Epithelial cell of esophagus (primary cell): ENCODE data around the gene OSBPL3.

ENCODE experiments used
- DNase-seq: peaks from one replicate; pipeline ENCODE4 v3.0.0; 2010; ENCODE audit warnings: low read depth
- H3K4me3 ChIP-seq: 2 replicates; pipeline ENCODE4 v1.5.1; 2011; ENCODE audit warnings: mild to moderate bottlenecking, low read length, control low read depth
- TF ChIP-seq, protein P1 (sequence below): IDR thresholded peaks from 2 replicates; pipeline ENCODE4 v1.5.1; 2011; ENCODE audit warnings: low read depth, mild to moderate bottlenecking, low read length, control low read depth, inconsistent platforms; ENCODE audit not compliant: insufficient read depth; ENCODE audit errors: missing control alignments

The OSBPL3 gene

DNA sequence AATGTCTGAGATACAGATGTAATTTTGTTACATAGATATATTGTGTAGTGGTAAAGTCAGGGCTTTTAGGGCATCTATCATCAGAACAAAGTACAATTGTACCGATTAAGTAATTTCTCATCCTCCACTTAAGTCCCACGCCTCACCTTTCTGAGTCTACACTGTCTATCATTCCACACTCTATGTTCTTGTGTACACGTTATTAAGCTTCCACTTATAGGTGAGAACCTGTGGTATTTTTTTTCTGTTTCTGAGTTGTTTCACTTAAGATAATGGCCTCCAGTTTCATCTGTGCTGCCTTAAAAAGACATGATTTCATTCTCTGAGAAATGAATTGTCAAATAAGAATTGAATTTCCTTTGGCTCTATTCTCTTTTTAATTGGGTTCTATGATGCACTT, 15.5 kb upstream of the OSBPL3 start:
- TF ChIP-seq, protein P1, sequence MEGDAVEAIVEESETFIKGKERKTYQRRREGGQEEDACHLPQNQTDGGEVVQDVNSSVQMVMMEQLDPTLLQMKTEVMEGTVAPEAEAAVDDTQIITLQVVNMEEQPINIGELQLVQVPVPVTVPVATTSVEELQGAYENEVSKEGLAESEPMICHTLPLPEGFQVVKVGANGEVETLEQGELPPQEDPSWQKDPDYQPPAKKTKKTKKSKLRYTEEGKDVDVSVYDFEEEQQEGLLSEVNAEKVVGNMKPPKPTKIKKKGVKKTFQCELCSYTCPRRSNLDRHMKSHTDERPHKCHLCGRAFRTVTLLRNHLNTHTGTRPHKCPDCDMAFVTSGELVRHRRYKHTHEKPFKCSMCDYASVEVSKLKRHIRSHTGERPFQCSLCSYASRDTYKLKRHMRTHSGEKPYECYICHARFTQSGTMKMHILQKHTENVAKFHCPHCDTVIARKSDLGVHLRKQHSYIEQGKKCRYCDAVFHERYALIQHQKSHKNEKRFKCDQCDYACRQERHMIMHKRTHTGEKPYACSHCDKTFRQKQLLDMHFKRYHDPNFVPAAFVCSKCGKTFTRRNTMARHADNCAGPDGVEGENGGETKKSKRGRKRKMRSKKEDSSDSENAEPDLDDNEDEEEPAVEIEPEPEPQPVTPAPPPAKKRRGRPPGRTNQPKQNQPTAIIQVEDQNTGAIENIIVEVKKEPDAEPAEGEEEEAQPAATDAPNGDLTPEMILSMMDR = no peak
- DNase-seq = no peak
- H3K4me3 ChIP-seq = no peak overlapping the region

DNA sequence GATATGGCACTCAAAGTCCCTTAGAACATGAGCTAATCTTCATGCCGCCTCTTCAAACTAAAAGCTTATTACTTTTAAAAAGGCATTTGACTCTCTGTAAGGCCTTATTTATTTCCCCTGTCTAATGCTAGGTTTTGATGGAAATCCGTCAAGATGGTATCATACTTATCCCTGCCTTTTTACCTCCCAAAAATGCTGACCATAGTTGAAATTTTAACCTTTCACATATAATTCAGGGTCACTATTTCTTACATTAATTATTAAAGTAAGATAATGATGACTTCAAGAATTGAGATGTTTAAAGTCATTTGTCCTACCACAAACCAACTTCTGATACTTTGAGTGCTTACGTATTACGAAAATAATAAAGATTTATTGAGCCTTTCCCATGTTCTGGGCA, 12.3 kb upstream of the OSBPL3 start:
- DNase-seq = no peak
- no peak overlapping the region for H3K4me3 ChIP-seq
- TF ChIP-seq, protein P1 = no peak

DNA sequence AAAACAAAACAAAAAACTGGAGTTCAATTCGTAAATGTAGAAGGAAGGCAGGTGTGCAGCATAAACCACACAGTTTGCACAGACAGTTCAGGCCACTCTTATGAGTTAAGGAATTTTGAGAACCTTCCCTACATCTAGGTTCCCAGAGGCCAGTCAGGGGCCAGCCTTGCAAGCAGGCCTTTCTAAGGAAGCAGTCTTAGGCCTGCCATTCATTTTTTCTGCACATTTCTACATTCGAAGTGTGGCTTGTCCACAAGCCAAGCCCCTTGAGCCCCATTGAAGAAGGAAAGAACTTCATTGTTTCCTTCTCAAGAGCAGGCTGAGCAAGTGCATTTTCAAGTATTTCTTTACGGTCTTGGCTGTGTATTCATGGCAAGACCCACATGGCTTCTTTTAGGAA, 11.4 kb upstream of the OSBPL3 start:
- TF ChIP-seq, protein P1 = no peak
- no peak overlapping the region for H3K4me3 ChIP-seq
- no peak for DNase-seq

DNA sequence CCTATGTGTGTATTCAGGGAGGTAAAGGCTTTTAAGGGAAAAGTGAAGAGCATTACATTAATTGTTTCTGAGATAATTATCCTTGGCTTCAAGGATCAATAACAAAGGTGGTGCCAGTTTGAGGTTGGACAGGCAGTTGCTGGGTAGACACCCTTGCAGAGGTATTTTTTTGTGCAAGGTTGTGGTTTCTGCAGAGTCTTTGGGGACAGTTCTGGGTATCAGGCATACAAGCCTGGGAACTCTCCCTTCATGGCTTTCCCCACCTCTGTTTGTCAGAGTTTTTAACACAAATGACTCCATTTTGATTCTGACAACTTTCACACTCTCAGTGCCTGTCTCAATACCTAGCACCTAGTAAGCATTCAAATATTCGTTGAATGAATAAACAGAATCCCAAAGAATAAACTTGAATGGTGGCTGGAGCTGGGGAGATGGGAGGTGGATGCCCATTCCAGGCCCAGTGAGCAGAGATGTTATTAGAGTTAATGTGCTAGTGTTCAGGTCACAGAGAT, 7.4 kb upstream of the OSBPL3 start:
- H3K4me3 ChIP-seq = no peak overlapping the region
- TF ChIP-seq, protein P1 = no peak
- no peak for DNase-seq

DNA sequence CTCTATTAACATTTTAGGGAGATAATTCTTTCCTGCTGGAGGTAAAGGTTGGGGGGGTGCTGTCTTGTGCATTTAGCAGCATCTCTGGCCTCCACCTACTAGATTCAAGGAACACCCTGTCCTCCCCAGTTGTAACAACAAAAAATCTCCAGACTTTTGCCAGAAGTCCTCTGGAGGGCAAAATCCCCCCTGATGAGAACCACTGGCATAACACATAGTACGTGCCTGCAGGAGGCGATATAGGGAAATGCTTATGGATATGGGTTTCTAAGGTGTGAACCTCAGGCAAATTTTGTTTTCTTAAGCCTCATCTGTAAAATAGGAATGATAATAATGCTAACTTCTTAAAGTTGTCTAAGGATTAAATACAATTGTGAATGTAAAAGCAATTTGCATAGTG, 2.9 kb upstream of the OSBPL3 start:
- DNase-seq = peak; percentile 19
- no peak overlapping the region for H3K4me3 ChIP-seq
- TF ChIP-seq, protein P1 = peak; percentile 35

DNA sequence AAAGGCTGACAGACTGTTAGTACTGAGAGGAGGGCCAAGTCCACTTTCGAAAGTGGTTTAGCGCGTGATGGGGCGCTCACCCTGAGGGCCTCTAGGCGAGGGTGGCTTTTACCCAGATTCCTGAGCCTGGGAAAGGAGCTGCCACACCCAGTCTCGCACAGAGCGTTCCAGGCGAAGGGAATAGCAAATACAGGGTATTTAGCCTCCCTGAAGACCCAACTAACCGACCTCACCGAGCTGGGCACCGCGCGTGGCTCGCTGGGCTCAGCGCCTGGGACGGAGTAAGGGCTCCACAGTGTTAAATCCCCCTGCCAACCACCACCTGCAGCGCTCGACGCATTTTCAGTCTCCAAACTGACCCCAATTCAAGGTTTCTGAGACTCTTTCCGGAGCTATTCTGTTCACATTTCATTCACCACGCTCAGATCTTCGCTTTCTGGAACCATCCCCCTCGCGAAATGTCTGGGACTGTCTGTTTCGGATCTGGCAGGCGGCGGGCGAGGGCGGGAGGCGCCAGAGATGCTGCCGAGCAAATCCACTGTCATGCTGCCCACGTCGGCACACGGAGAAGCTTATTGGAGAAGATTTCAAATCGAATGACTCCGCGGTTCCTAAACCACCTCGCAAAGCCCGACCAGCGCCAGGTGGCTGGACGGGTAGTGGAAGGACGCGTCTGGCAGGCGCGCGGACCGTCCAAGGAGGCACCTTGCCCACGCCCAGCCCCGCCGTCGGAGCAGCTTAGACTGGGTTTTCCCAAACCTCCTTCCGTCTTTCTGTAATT, 1.4 kb upstream of the OSBPL3 start:
- DNase-seq = peak; percentile 78
- peak overlapping the region; percentile 52 for H3K4me3 ChIP-seq
- TF ChIP-seq, protein P1 = no peak
